Activated T-helper 9 cell treated with anti-CD3 and anti-CD28 coated beads, Interleukin-2, amount 50 U/mL, for 16 hours (primary cell): ENCODE results near the gene CCT8.

Source experiments
- DNase-seq: peaks from one replicate; pipeline ENCODE4 v3.0.0-alpha.2; 2020; ENCODE audit warnings: low read depth

CCT8 gene

GRCh38 chr21:29078869-29079767 is 5.7 kb upstream of the CCT8 start:
- DNase-seq = no peak

GRCh38 chr21:29077651-29078090 is 4.2 kb upstream of the CCT8 start:
- DNase-seq = no peak

GRCh38 chr21:29076731-29077640 is 3.5 kb upstream of the CCT8 start:
- DNase-seq = peak; percentile 49

GRCh38 chr21:29075706-29076466 is 2.4 kb upstream of the CCT8 start:
- DNase-seq = no peak

- DNase-seq = no peak
Observed at GRCh38 chr21:29074783-29075182, 1.3 kb upstream of the CCT8 start.

GRCh38 chr21:29074007-29074376 is 544 bp upstream of the CCT8 start:
- no peak for DNase-seq

GRCh38 chr21:29072873-29073221 is 601 bp downstream of the CCT8 start:
- no peak for DNase-seq

- DNase-seq = no peak
Observed at GRCh38 chr21:29064850-29065481, 8.5 kb downstream of the CCT8 start.

GRCh38 chr21:29056538-29057050 is 16.9 kb downstream of the CCT8 start:
- no peak for DNase-seq

- no peak for DNase-seq
Observed at GRCh38 chr21:29056005-29056404, 17.4 kb downstream of the CCT8 start.

- DNase-seq = no peak
Observed at GRCh38 chr21:29055080-29055479, 18.4 kb downstream of the CCT8 start.

GRCh38 chr21:29053656-29054055 is 19.8 kb downstream of the CCT8 start:
- no peak for DNase-seq

GRCh38 chr21:29053011-29053553 is 20.4 kb downstream of the CCT8 start:
- DNase-seq = no peak

- no peak for DNase-seq
Observed at GRCh38 chr21:29052224-29052623, 21.2 kb downstream of the CCT8 start.

- DNase-seq = no peak
Observed at GRCh38 chr21:29034678-29035077, 38.8 kb downstream of the CCT8 start.

- no peak for DNase-seq
Observed at GRCh38 chr21:29033871-29034270, 39.6 kb downstream of the CCT8 start.

- DNase-seq = no peak
Observed at GRCh38 chr21:29033301-29033700, 40.1 kb downstream of the CCT8 start.

- no peak for DNase-seq
Observed at GRCh38 chr21:29030909-29031308, 42.5 kb downstream of the CCT8 start.

GRCh38 chr21:29029524-29029923 is 43.9 kb downstream of the CCT8 start:
- DNase-seq = no peak

GRCh38 chr21:29025328-29025713 is 48.1 kb downstream of the CCT8 start:
- no peak for DNase-seq
